ENCODE results near the gene MFSD6. TPM values are rescaled to one million over a fixed set of nuclear protein-coding genes. Genes with fewer than 3 reads are reported as not detected.

Gene MFSD6
- total RNA-seq, 2 experiments from 2014 or later = 34.1 to 37.1 TPM

- POLR2A ChIA-PET = interaction anchor here (1.4 kb wide), 1 partner anchor 125 kb away, joined by 6 read pairs; no protein-coding TSS in a partner anchor
- Mint-ChIP-seq H3K4me1 (ENCODE audit: low read depth) (peaks cover 72% of the 10 kb centered on the region), H3K27me3 (no peaks in the 10 kb centered on the region), H3K27ac (peak overlapping the region; percentile 58), H3K4me3 (peak overlapping the region; percentile 95), H3K36me3 (peaks cover 26% of the 10 kb centered on the region), H3K9me3 (peaks cover 16% of the 10 kb centered on the region)
- DNase-seq = no peak
- CTCF ChIA-PET = interaction anchor here (0.6 to 3.5 kb wide), 2 partner anchors 147 to 268 kb away, joined by 4 to 16 read pairs; no protein-coding TSS in a partner anchor
- intact Hi-C loops (cut with micrococcal nuclease) = loop anchor here (5.0 kb wide), 6 partner anchors 260 to 1090 kb away; partner anchors contain the start of genes GLS, ORMDL1, OSGEPL1 and PMS1
Observed at GRCh38 chr2:190532581-190532980, 124.4 kb downstream of the MFSD6 start.

GRCh38 chr2:190533175-190533967 is 125.2 kb downstream of the MFSD6 start:
- intact Hi-C loops (cut with micrococcal nuclease) = loop anchor here (1.0 to 5.0 kb wide), 7 partner anchors 259 to 1091 kb away; partner anchors contain the start of genes ASNSD1, GLS, ORMDL1 and OSGEPL1
- ChIA-PET CTCF (interaction anchor here (0.6 to 3.5 kb wide), 5 partner anchors 144 to 267 kb away, joined by 3 to 16 read pairs (median 3); no protein-coding TSS in a partner anchor), POLR2A (interaction anchor here (0.6 to 1.8 kb wide), 9 partner anchors 18 to 187 kb away, joined by 3 to 11 read pairs (median 3); partner anchors contain the start of gene MFSD6)
- H3K4me1 Mint-ChIP-seq (ENCODE audit: low read depth) = peaks cover 66% of the 10 kb centered on the region
- DNase-seq = no peak
- peaks cover 31% of the 10 kb centered on the region for H3K36me3 Mint-ChIP-seq
- peak overlapping the region; percentile 95 for H3K4me3 Mint-ChIP-seq
- no peaks in the 10 kb centered on the region for H3K27me3 Mint-ChIP-seq
- H3K27ac Mint-ChIP-seq = peak overlapping the region; percentile 99
- H3K9me3 Mint-ChIP-seq = peaks cover 24% of the 10 kb centered on the region

- ChIA-PET CTCF (interaction anchor here (0.6 to 3.5 kb wide), 4 partner anchors 143 to 189 kb away, joined by 3 to 16 read pairs (median 3); no protein-coding TSS in a partner anchor), POLR2A (interaction anchor here (0.6 to 1.8 kb wide), 13 partner anchors 18 to 347 kb away, joined by 3 to 11 read pairs (median 3); partner anchors contain the start of genes GLS, HIBCH and MFSD6)
- intact Hi-C loops (cut with micrococcal nuclease) = loop anchor here (1.0 to 5.0 kb wide), 13 partner anchors 14 to 1092 kb away; partner anchors contain the start of genes ASNSD1, GLS, HIBCH and ORMDL1
- Mint-ChIP-seq H3K36me3 (peaks cover 37% of the 10 kb centered on the region), H3K4me1 (ENCODE audit: low read depth) (peaks cover 62% of the 10 kb centered on the region), H3K27me3 (no peaks in the 10 kb centered on the region), H3K4me3 (peak overlapping the region; percentile 95), H3K27ac (peak overlapping the region; percentile 99), H3K9me3 (peaks cover 29% of the 10 kb centered on the region)
- DNase-seq = peak; percentile 75
Observed at GRCh38 chr2:190533968-190534309, 125.8 kb downstream of the MFSD6 start.

- CTCF ChIA-PET = interaction anchor here (1.3 to 3.5 kb wide), 2 partner anchors 145 to 149 kb away, joined by 3 to 16 read pairs; no protein-coding TSS in a partner anchor
- POLR2A ChIA-PET = interaction anchor here (0.7 to 1.8 kb wide), 10 partner anchors 19 to 346 kb away, joined by 3 to 11 read pairs (median 3); partner anchors contain the start of genes GLS and HIBCH
- H3K9me3 Mint-ChIP-seq = peaks cover 35% of the 10 kb centered on the region
- intact Hi-C loops (cut with micrococcal nuclease) = loop anchor here (1.0 to 5.0 kb wide), 12 partner anchors 14 to 1092 kb away; partner anchors contain the start of genes GLS, HIBCH, ORMDL1 and OSGEPL1
- H3K27ac Mint-ChIP-seq = peak within 1 kb of the TSS; percentile 99
- peaks cover 57% of the 10 kb centered on the region for H3K4me1 Mint-ChIP-seq (ENCODE audit: low read depth)
- peak within 1 kb of the TSS; percentile 95 for H3K4me3 Mint-ChIP-seq
- H3K27me3 Mint-ChIP-seq = no peaks in the 10 kb centered on the region
- H3K36me3 Mint-ChIP-seq = peaks cover 41% of the 10 kb centered on the region
- peak; percentile 86 for DNase-seq
Observed at GRCh38 chr2:190534310-190535120, 126.4 kb downstream of the MFSD6 start, which contains the start of gene NEMP2. Gene NEMP2, minus strand, starts transcription at chr2:190534722. Its CDS starts 67 bp downstream, at chr2:190534655.

GRCh38 chr2:190535121-190535439 is 126.9 kb downstream of the MFSD6 start:
- POLR2A ChIA-PET = interaction anchor here (1.0 to 1.8 kb wide), 4 partner anchors 125 to 215 kb away, joined by 3 to 11 read pairs (median 4); partner anchors contain the start of gene HIBCH
- no peaks in the 10 kb centered on the region for H3K27me3 Mint-ChIP-seq
- peak overlapping the region; percentile 99 for H3K27ac Mint-ChIP-seq
- H3K4me1 Mint-ChIP-seq (ENCODE audit: low read depth) = peaks cover 51% of the 10 kb centered on the region
- DNase-seq = no peak
- peak overlapping the region; percentile 95 for H3K4me3 Mint-ChIP-seq
- peaks cover 39% of the 10 kb centered on the region for H3K9me3 Mint-ChIP-seq
- H3K36me3 Mint-ChIP-seq = peaks cover 45% of the 10 kb centered on the region
- CTCF ChIA-PET = interaction anchor here (3.5 kb wide), 1 partner anchor 145 kb away, joined by 16 read pairs; no protein-coding TSS in a partner anchor
- intact Hi-C loops (cut with micrococcal nuclease) = loop anchor here (2.0 kb wide), 1 partner anchor 188 kb away; no protein-coding TSS in a partner anchor

- peak overlapping the region; percentile 67 for H3K27ac Mint-ChIP-seq
Observed at GRCh38 chr2:190535586-190535985, 127.4 kb downstream of the MFSD6 start.

GRCh38 chr2:190537765-190538164 is 129.6 kb downstream of the MFSD6 start:
- no peak overlapping the region for H3K4me3 Mint-ChIP-seq
- ChIA-PET CTCF (no interaction called here), POLR2A (no interaction called here)
- H3K36me3 Mint-ChIP-seq = peaks cover 69% of the 10 kb centered on the region
- intact Hi-C loops (cut with micrococcal nuclease) = no loop called here
- DNase-seq = no peak
- H3K4me1 Mint-ChIP-seq (ENCODE audit: low read depth) = peaks cover 26% of the 10 kb centered on the region
- no peak overlapping the region for H3K27ac Mint-ChIP-seq
- H3K27me3 Mint-ChIP-seq = no peaks in the 10 kb centered on the region
- H3K9me3 Mint-ChIP-seq = peaks cover 66% of the 10 kb centered on the region

More at GRCh38 chr2:190535586-190535985, 127.4 kb downstream of the MFSD6 start:
- peaks cover 44% of the 10 kb centered on the region for H3K9me3 Mint-ChIP-seq
- POLR2A ChIA-PET = no interaction called here
- no peaks in the 10 kb centered on the region for H3K27me3 Mint-ChIP-seq
- H3K36me3 Mint-ChIP-seq = peaks cover 50% of the 10 kb centered on the region
- DNase-seq = no peak
- intact Hi-C loops (cut with micrococcal nuclease) = loop anchor here (2.0 kb wide), 1 partner anchor 187 kb away; no protein-coding TSS in a partner anchor
- CTCF ChIA-PET = no interaction called here
- peaks cover 46% of the 10 kb centered on the region for H3K4me1 Mint-ChIP-seq (ENCODE audit: low read depth)
- peak overlapping the region; percentile 95 for H3K4me3 Mint-ChIP-seq

- Mint-ChIP-seq H3K36me3 (peaks cover 73% of the 10 kb centered on the region), H3K4me3 (no peak overlapping the region), H3K9me3 (peaks cover 68% of the 10 kb centered on the region), H3K27me3 (no peaks in the 10 kb centered on the region), H3K27ac (no peak overlapping the region), H3K4me1 (ENCODE audit: low read depth) (peaks cover 22% of the 10 kb centered on the region)
- no peak for DNase-seq
- CTCF ChIA-PET = no interaction called here
- POLR2A ChIA-PET = no interaction called here
- intact Hi-C loops (cut with micrococcal nuclease) = no loop called here
Observed at GRCh38 chr2:190538201-190538600, 130.0 kb downstream of the MFSD6 start.

GRCh38 chr2:190540048-190540447 is 131.9 kb downstream of the MFSD6 start:
- ChIA-PET POLR2A (no interaction called here), CTCF (no interaction called here)
- no peak overlapping the region for H3K27ac Mint-ChIP-seq
- H3K9me3 Mint-ChIP-seq = peaks cover 68% of the 10 kb centered on the region
- peaks cover 17% of the 10 kb centered on the region for H3K4me1 Mint-ChIP-seq (ENCODE audit: low read depth)
- no peak overlapping the region for H3K4me3 Mint-ChIP-seq
- no peak for DNase-seq
- peaks cover 71% of the 10 kb centered on the region for H3K36me3 Mint-ChIP-seq
- intact Hi-C loops (cut with micrococcal nuclease) = no loop called here
- no peaks in the 10 kb centered on the region for H3K27me3 Mint-ChIP-seq

GRCh38 chr2:190545093-190545492 is 136.9 kb downstream of the MFSD6 start:
- DNase-seq = no peak
- peaks cover 5% of the 10 kb centered on the region for H3K4me1 Mint-ChIP-seq (ENCODE audit: low read depth)
- no peaks in the 10 kb centered on the region for H3K27me3 Mint-ChIP-seq
- POLR2A ChIA-PET = no interaction called here
- H3K4me3 Mint-ChIP-seq = no peak overlapping the region
- intact Hi-C loops (cut with micrococcal nuclease) = no loop called here
- no peak overlapping the region for H3K27ac Mint-ChIP-seq
- peaks cover 33% of the 10 kb centered on the region for H3K36me3 Mint-ChIP-seq
- H3K9me3 Mint-ChIP-seq = peaks cover 29% of the 10 kb centered on the region
- CTCF ChIA-PET = no interaction called here

- POLR2A ChIA-PET = no interaction called here
- DNase-seq = no peak
- H3K4me3 Mint-ChIP-seq = no peak overlapping the region
- H3K9me3 Mint-ChIP-seq = peaks cover 22% of the 10 kb centered on the region
- no peaks in the 10 kb centered on the region for H3K27me3 Mint-ChIP-seq
- H3K27ac Mint-ChIP-seq = no peak overlapping the region
- H3K36me3 Mint-ChIP-seq = peaks cover 26% of the 10 kb centered on the region
- peaks cover 5% of the 10 kb centered on the region for H3K4me1 Mint-ChIP-seq (ENCODE audit: low read depth)
- intact Hi-C loops (cut with micrococcal nuclease) = no loop called here
- CTCF ChIA-PET = no interaction called here
Observed at GRCh38 chr2:190545555-190546385, 137.6 kb downstream of the MFSD6 start.
